HepG2 (cell line): Measurements from ENCODE around the gene SLC38A3. TPM values are rescaled to one million over a fixed set of nuclear protein-coding genes. Genes with fewer than 3 reads are reported as not detected.

ENCODE experiments used
- ATAC-seq: fragments of 200-7000 bp; cut with Tn5 transposase; 3 replicates; pipeline ENCODE4 v1.9.1; 2020; ENCODE audit warnings: mild to moderate bottlenecking, moderate library complexity
- BruUV-seq: library from RNA; stranded (reverse); fragments of 400-500 nt; replicated peaks from 2 replicates; lab custom pipeline; 2021; lab: Mats Ljungman, UMichigan
- CTCF ChIA-PET: fragments of 300-600 bp; formaldehyde crosslinking; extraction: SDS; loops from one replicate; lab custom pipeline; 2021; ENCODE audit warnings: low total read pairs, inconsistent platforms, low intra/inter-chr PET ratio; lab: Yijun Ruan, JAX
- POLR2A ChIA-PET: fragments of 350-600 bp; sonication (Branson Sonifier 250); formaldehyde crosslinking; loops from one replicate; lab custom pipeline; 2020; ENCODE audit warnings: antibody characterized with exemption, inconsistent platforms; lab: Yijun Ruan, JAX
- DNase-seq: peaks from one replicate; pipeline ENCODE4 v3.0.0-alpha.2; 2015; ENCODE audit warnings: low spot score
- FAIRE-seq: peaks from 3 replicates; lab custom pipeline; 2011; peaks lifted over from hg19 to GRCh38; lab: Jason Lieb, UNC
- H2AFZ ChIP-seq: one replicate; pipeline ENCODE4 v1.6.1; 2011; ENCODE audit warnings: low read length, inconsistent platforms
- H3K27ac ChIP-seq: fragments of 300-600 bp; 3 replicates; pipeline ENCODE4 v1.8.0; 2011; ENCODE audit warnings: mixed run types, mild to moderate bottlenecking, mixed read lengths, low read length, inconsistent platforms; ENCODE audit not compliant: insufficient read depth; ENCODE audit errors: extremely low read length
- H3K27me3 ChIP-seq, 2 experiments: fragments of 200-600 bp in 1 of 2; 2 replicates in 1 of 2; 3 replicates in 1 of 2; pipeline versions ENCODE4 v1.6.0 to v1.8.0; 2011; ENCODE audit warnings: low read length in 2 of 2, mild to moderate bottlenecking in 2 of 2, moderate library complexity in 2 of 2, inconsistent platforms in 1 of 2; ENCODE audit not compliant: insufficient read depth in 2 of 2, control insufficient read depth in 1 of 2
- H3K36me3 ChIP-seq, 2 experiments: fragments of 200-600 bp in 1 of 2; replicated peaks in 1 of 2; 2 replicates in 1 of 2; 3 replicates in 1 of 2; pipeline versions ENCODE4 v1.5.1 to v1.8.0; 2011; ENCODE audit warnings: low read length in 2 of 2, inconsistent platforms in 1 of 2; ENCODE audit not compliant: insufficient read depth in 2 of 2, control insufficient read depth in 1 of 2
- H3K4me1 ChIP-seq: 2 replicates; pipeline ENCODE4 v1.5.1; 2012; ENCODE audit warnings: low read length, inconsistent platforms; ENCODE audit not compliant: insufficient read depth
- H3K4me2 ChIP-seq: 2 replicates; pipeline ENCODE4 v1.6.0; 2011; ENCODE audit warnings: low read depth, low read length, inconsistent platforms
- H3K4me3 ChIP-seq, 3 experiments: fragments of 200-600 bp in 1 of 3; sonication (generic), shearing (Covaris generic) in 1 of 3; replicated peaks in 1 of 3; 2 replicates each; pipeline ENCODE4 v1.5.1; 2011 to 2016; ENCODE audit warnings: low read length in 3 of 3, inconsistent platforms in 2 of 3, low read depth in 2 of 3, mild to moderate bottlenecking in 2 of 3, control low read depth in 1 of 3, mixed read lengths in 1 of 3; ENCODE audit not compliant: insufficient read depth in 1 of 3
- H3K79me2 ChIP-seq: one replicate; pipeline ENCODE4 v1.6.1; 2011; ENCODE audit warnings: low read length, inconsistent platforms; ENCODE audit not compliant: insufficient read depth
- H3K9ac ChIP-seq: 2 replicates; pipeline ENCODE4 v1.6.0; 2011; ENCODE audit warnings: mild to moderate bottlenecking, low read depth, low read length, inconsistent platforms; ENCODE audit not compliant: insufficient read depth
- H3K9me3 ChIP-seq: 2 replicates; pipeline ENCODE4 v1.5.1; 2012; ENCODE audit warnings: mild to moderate bottlenecking, low read length
- H4K20me1 ChIP-seq: 2 replicates; pipeline ENCODE4 v1.6.0; 2011; ENCODE audit warnings: inconsistent platforms, mild to moderate bottlenecking, low read length, moderate library complexity; ENCODE audit not compliant: insufficient read depth
- DNMT1 ChIP-seq: sonication (generic); formaldehyde crosslinking; IDR thresholded peaks from 2 replicates; pipeline ENCODE4 v1.5.1; 2020; ENCODE audit warnings: mild to moderate bottlenecking, missing genetic modification reagents
- MED13 ChIP-seq: sonication (generic); formaldehyde crosslinking; IDR thresholded peaks from 2 replicates; pipeline ENCODE4 v1.5.0; 2020; ENCODE audit warnings: missing genetic modification reagents
- MIER3 ChIP-seq: IDR thresholded peaks from 2 replicates; pipeline ENCODE4 v1.6.1; 2016; ENCODE audit warnings: missing compliant biosample characterization, borderline replicate concordance
- NFIC ChIP-seq: IDR thresholded peaks from 2 replicates; pipeline ENCODE4 v1.6.1; 2012; ENCODE audit warnings: mild to moderate bottlenecking, low read length, inconsistent platforms
- RBFOX2 ChIP-seq: fragments of 200-400 bp; formaldehyde crosslinking; IDR thresholded peaks from 2 replicates; pipeline ENCODE4 v1.6.1; 2017; ENCODE audit warnings: low read depth, mild to moderate bottlenecking, low read length
- SRY ChIP-seq: sonication (generic); formaldehyde crosslinking; IDR thresholded peaks from 2 replicates; pipeline ENCODE4 v1.8.0; 2022; ENCODE audit warnings: mild to moderate bottlenecking, missing genetic modification reagents
- ZBTB8A ChIP-seq: sonication (generic); formaldehyde crosslinking; IDR thresholded peaks from 2 replicates; pipeline ENCODE4 v1.4.0; 2020; ENCODE audit warnings: mild to moderate bottlenecking, low read depth, missing genetic modification reagents, borderline replicate concordance
- ZFAT ChIP-seq: sonication (generic); formaldehyde crosslinking; conservative IDR thresholded peaks from 2 replicates; pipeline ENCODE4 v1.8.1; 2023; ENCODE audit warnings: missing genetic modification reagents, inconsistent platforms
- ZHX2 ChIP-seq, 2 experiments: sonication (generic) in 1 of 2; formaldehyde crosslinking in 1 of 2; IDR thresholded peaks; 2 replicates each; pipeline versions ENCODE4 v1.6.1 to v1.9.0; 2014 to 2022; ENCODE audit warnings: antibody characterized with exemption in 1 of 2, borderline replicate concordance in 1 of 2, inconsistent platforms in 1 of 2, low read depth in 1 of 2, missing genetic modification reagents in 1 of 2
- ZNF232 ChIP-seq: sonication (generic); formaldehyde crosslinking; IDR thresholded peaks from 2 replicates; pipeline ENCODE4 v1.4.0; 2020; ENCODE audit warnings: missing genetic modification reagents, borderline replicate concordance
- ZNF891 ChIP-seq: sonication (generic); formaldehyde crosslinking; IDR thresholded peaks from 2 replicates; pipeline ENCODE4 v1.5.0; 2020; ENCODE audit warnings: mild to moderate bottlenecking, missing genetic modification reagents
- WGBS: methylation state at CpG from one replicate; pipeline ENCODE4 v1.1.6; 2017; ENCODE audit warnings: low lambda C conversion rate; 5-methylcytosine and 5-hydroxymethylcytosine counted together
- in situ Hi-C: cut with HindIII; loops from 2 replicates; pipeline ENCODE4 v1.10.0; 2017; ENCODE audit warnings: low pct_unique_long_range_greater_than_20kb; ENCODE audit not compliant: extremely low pct_ligation_motif_present
- intact Hi-C: fragments of 100-400 bp; cut with micrococcal nuclease; formaldehyde crosslinking; loops from one replicate; pipeline ENCODE4 v1.10.0; 2022; ENCODE audit not compliant: unreplicated experiment
- polyA plus RNA-seq, 8 experiments: library from polyadenylated mRNA; depleted of rRNA in 3 of 8; stranded (reverse) in 7 of 8; unstranded in 1 of 8; fragments of >200 nt; fragmentation: Illumina TruSeq in 4 of 8; extraction: Trizol in 4 of 8; gene quantifications; 2 replicates each; pipeline versions ENCODE4 v1.2.1 to v1.2.3, GENCODE V29; 2011 to 2016; ENCODE audit warnings: low read depth in 4 of 8, missing spikeins in 1 of 8, mixed read lengths in 1 of 8; ENCODE audit not compliant: insufficient read depth in 1 of 8
- total RNA-seq, 5 experiments: library from RNA; depleted of rRNA; stranded (reverse); fragments of >200 nt; fragmentation: Illumina TruSeq; extraction: Trizol; gene quantifications; 2 replicates each; pipeline ENCODE4 v1.2.3, GENCODE V29; 2016; ENCODE audit warnings: low read depth in 1 of 5
- TF ChIP-seq, protein P1 (sequence below): sonication (generic); formaldehyde crosslinking; IDR thresholded peaks from 2 replicates; pipeline ENCODE4 v1.8.0; 2022; ENCODE audit warnings: mild to moderate bottlenecking, missing genetic modification reagents, moderate library complexity

Gene SLC38A3
- total and polyA plus RNA-seq, 2 of the 13 experiments (the other 11 are each of a cell fraction or from before 2014, with no cell fraction given), result 29.8 to 164 TPM

GRCh38 chr3:50201573-50202315, 3.3 kb upstream of the SLC38A3 start (continued):
- TF ChIP-seq ZHX2 (IDR thresholded peaks at IDR 0.05; ENCODE audit: low read depth) (no peak), ZHX2 (CRISPR knock-in tag; IDR thresholded peaks at IDR 0.05; ENCODE audit: borderline replicate concordance) (0 out of 2 replicates have a peak, but pooled peaks have one; percentile 10), MED13 (CRISPR knock-in tag) (no peak)

DNA sequence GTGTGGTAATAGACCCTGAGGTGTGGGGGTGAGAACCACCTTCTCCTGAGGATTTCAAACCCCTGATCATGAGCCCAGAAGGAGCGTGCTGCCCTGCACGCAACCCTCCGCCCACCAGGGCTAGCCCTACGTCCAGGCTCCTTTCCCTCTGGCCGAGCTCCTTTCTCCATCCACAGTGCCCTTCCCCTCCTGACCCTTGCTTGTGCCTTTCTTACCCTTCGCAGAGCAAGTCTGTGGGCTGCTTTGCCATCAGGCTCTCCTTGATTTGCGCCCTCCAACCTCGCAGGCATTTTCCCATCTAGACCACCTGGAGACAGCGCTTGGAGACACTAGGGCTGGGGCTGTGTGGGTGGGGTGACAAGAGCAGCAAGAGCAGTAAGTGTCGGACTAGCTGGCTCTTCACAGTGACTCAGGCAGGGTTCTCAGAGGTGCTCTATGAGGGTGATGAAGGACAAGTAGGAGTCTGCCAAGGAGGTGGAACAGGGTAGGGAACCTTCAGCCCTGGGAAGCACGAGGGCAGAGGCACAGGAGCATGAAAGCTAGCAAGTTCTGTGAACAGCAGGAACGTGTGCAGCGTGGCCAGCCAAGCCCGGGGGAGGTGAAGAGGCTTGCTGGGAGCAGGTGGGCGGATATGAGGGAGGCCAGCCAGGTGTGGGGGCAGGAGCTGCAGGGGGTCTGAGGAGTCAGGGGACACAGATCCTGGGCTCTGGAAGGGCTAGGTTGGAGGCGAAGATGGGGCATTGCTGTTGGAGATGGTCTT, 2.5 kb upstream of the SLC38A3 start:
- no peaks in the 10 kb centered on the region for H3K27me3 ChIP-seq
- no TSS peak for BruUV-seq
- peak overlapping the region; percentile 96 for H3K4me2 ChIP-seq
- peaks cover 28% of the 10 kb centered on the region for H3K79me2 ChIP-seq
- H2AFZ ChIP-seq, result no peak overlapping the region
- DNase-seq (no peak), ATAC-seq (peak; percentile 1; the same call in 1 of the 3 replicates), FAIRE-seq (no peak)
- H3K4me3 ChIP-seq, result peak overlapping the region; percentile 24 to 69 (median 43); a peak in 5 of 6 replicates
- H4K20me1 ChIP-seq, result peaks cover 4% of the 10 kb centered on the region; the same call in 1 of the 2 replicates
- ChIA-PET CTCF (interaction anchor here (1.7 kb wide), 1 partner anchor 19 kb away, joined by 3 read pairs; no protein-coding TSS in a partner anchor), POLR2A (interaction anchor here (0.7 to 15.7 kb wide), 28 partner anchors 8 to 135 kb away, joined by 3 to 844 read pairs (median 6); partner anchors contain the start of genes GNAI2, HYAL3, IFRD2 and NAA80)
- H3K9ac ChIP-seq, result peak overlapping the region; percentile 77
- intact Hi-C loops, result no loop called here
- H3K36me3 ChIP-seq, result no peaks in the 10 kb centered on the region
- H3K9me3 ChIP-seq, result no peaks in the 10 kb centered on the region
- H3K27ac ChIP-seq, result peak overlapping the region; percentile 86
- H3K4me1 ChIP-seq, result peaks cover 57% of the 10 kb centered on the region
- WGBS, result 52% methylated on average over 16 of the region's 16 CpGs
- in situ Hi-C loops, result no loop called here
- TF ChIP-seq ZBTB8A (no peak), ZNF232 (CRISPR knock-in tag) (0 out of 2 replicates have a peak, but pooled peaks have one; percentile 1), RBFOX2 (peak; percentile 46; the same call in 1 of the 2 replicates), ZFAT (CRISPR knock-in tag) (no peak), NFIC (no peak), SRY (CRISPR knock-in tag) (peak; percentile 11; the same call in 1 of the 2 replicates), ZNF891 (CRISPR knock-in tag) (0 out of 2 replicates have a peak, but pooled peaks have one; percentile 8), MIER3 (CRISPR knock-in tag) (0 out of 2 replicates have a peak, but pooled peaks have one; percentile 13), DNMT1 (0 out of 2 replicates have a peak, but pooled peaks have one; percentile 26)
- TF ChIP-seq, protein P1, sequence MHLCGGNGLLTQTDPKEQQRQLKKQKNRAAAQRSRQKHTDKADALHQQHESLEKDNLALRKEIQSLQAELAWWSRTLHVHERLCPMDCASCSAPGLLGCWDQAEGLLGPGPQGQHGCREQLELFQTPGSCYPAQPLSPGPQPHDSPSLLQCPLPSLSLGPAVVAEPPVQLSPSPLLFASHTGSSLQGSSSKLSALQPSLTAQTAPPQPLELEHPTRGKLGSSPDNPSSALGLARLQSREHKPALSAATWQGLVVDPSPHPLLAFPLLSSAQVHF (CRISPR knock-in tag), result 0 out of 2 replicates have a peak, but pooled peaks have one; percentile 35
